ENCODE data around the gene KLRB1. TPM values are rescaled to one million over a fixed set of nuclear protein-coding genes. Genes with fewer than 3 reads are reported as not detected.
"Not testable (repeated sequence)": the region's sequence is repeated elsewhere in the genome, so short reads cannot be mapped to it uniquely, and the experiment has no call there.

The KLRB1 gene
- total RNA-seq, 1 donor from 2014 or later, result not detected

GRCh38 chr12:9605483-9605882, 2.2 kb downstream of the KLRB1 start:
- no peak for TF ChIP-seq CTCF (IDR thresholded peaks at IDR 0.05)
- no peak overlapping the region for H3K27ac Mint-ChIP-seq (ENCODE audit: unreplicated experiment)
- no peaks in the 10 kb centered on the region for H3K27me3 Mint-ChIP-seq (ENCODE audit: low read depth)
- no peak for DNase-seq (ENCODE audit: low spot score)
- no peaks in the 10 kb centered on the region for H3K4me1 Mint-ChIP-seq (ENCODE audit: low read depth)
- H3K9me3 Mint-ChIP-seq (ENCODE audit: low read depth), result peaks cover 5% of the 10 kb centered on the region
- H3K4me3 Mint-ChIP-seq (ENCODE audit: unreplicated experiment), result no peak overlapping the region
- H3K36me3 Mint-ChIP-seq (ENCODE audit: low read depth), result no peaks in the 10 kb centered on the region

GRCh38 chr12:9604287-9604686, 3.4 kb downstream of the KLRB1 start:
- Mint-ChIP-seq H3K4me3 (ENCODE audit: unreplicated experiment) (no peak overlapping the region), H3K4me1 (ENCODE audit: low read depth) (no peaks in the 10 kb centered on the region), H3K9me3 (ENCODE audit: low read depth) (no peaks in the 10 kb centered on the region), H3K27me3 (ENCODE audit: low read depth) (no peaks in the 10 kb centered on the region), H3K36me3 (ENCODE audit: low read depth) (no peaks in the 10 kb centered on the region), H3K27ac (ENCODE audit: unreplicated experiment) (no peak overlapping the region)
- TF ChIP-seq CTCF (IDR thresholded peaks at IDR 0.05), result no peak
- no peak for DNase-seq (ENCODE audit: low spot score)

- DNase-seq (ENCODE audit: low spot score); H3K27me3 Mint-ChIP-seq (ENCODE audit: low read depth); H3K27ac Mint-ChIP-seq (ENCODE audit: unreplicated experiment); H3K4me1 Mint-ChIP-seq (ENCODE audit: low read depth); H3K9me3 Mint-ChIP-seq (ENCODE audit: low read depth); H3K4me3 Mint-ChIP-seq (ENCODE audit: unreplicated experiment); H3K36me3 Mint-ChIP-seq (ENCODE audit: low read depth): not testable (repeated sequence)
Observed at GRCh38 chr12:9600426-9600825, 7.3 kb downstream of the KLRB1 start.

GRCh38 chr12:9598363-9598762, 9.4 kb downstream of the KLRB1 start:
- H3K9me3 Mint-ChIP-seq (ENCODE audit: low read depth), result no peaks in the 10 kb centered on the region
- H3K27me3 Mint-ChIP-seq (ENCODE audit: low read depth), result no peaks in the 10 kb centered on the region
- H3K36me3 Mint-ChIP-seq (ENCODE audit: low read depth), result no peaks in the 10 kb centered on the region
- H3K4me3 Mint-ChIP-seq (ENCODE audit: unreplicated experiment), result no peak overlapping the region
- no peak for DNase-seq (ENCODE audit: low spot score)
- no peak overlapping the region for H3K27ac Mint-ChIP-seq (ENCODE audit: unreplicated experiment)
- H3K4me1 Mint-ChIP-seq (ENCODE audit: low read depth), result no peaks in the 10 kb centered on the region
- no peak for TF ChIP-seq CTCF (IDR thresholded peaks at IDR 0.05)

GRCh38 chr12:9597365-9597764, 10.4 kb downstream of the KLRB1 start:
- Mint-ChIP-seq H3K27ac (ENCODE audit: unreplicated experiment) (no peak overlapping the region), H3K4me1 (ENCODE audit: low read depth) (no peaks in the 10 kb centered on the region)
- no peak for DNase-seq (ENCODE audit: low spot score)

More at GRCh38 chr12:9597365-9597764, 10.4 kb downstream of the KLRB1 start:
- Mint-ChIP-seq H3K27me3 (ENCODE audit: low read depth) (no peaks in the 10 kb centered on the region), H3K9me3 (ENCODE audit: low read depth) (no peaks in the 10 kb centered on the region), H3K4me3 (ENCODE audit: unreplicated experiment) (no peak overlapping the region), H3K36me3 (ENCODE audit: low read depth) (no peaks in the 10 kb centered on the region)
- TF ChIP-seq CTCF (IDR thresholded peaks at IDR 0.05), result no peak
